Measurements from ENCODE around the gene CACNA2D1.

Gene CACNA2D1

GRCh38 chr7:82036146-82036886 is 407.3 kb downstream of the CACNA2D1 start:
- no peak for DNase-seq (ENCODE audit: low read depth)
- TF ChIP-seq, protein P1, sequence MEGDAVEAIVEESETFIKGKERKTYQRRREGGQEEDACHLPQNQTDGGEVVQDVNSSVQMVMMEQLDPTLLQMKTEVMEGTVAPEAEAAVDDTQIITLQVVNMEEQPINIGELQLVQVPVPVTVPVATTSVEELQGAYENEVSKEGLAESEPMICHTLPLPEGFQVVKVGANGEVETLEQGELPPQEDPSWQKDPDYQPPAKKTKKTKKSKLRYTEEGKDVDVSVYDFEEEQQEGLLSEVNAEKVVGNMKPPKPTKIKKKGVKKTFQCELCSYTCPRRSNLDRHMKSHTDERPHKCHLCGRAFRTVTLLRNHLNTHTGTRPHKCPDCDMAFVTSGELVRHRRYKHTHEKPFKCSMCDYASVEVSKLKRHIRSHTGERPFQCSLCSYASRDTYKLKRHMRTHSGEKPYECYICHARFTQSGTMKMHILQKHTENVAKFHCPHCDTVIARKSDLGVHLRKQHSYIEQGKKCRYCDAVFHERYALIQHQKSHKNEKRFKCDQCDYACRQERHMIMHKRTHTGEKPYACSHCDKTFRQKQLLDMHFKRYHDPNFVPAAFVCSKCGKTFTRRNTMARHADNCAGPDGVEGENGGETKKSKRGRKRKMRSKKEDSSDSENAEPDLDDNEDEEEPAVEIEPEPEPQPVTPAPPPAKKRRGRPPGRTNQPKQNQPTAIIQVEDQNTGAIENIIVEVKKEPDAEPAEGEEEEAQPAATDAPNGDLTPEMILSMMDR (conservative IDR thresholded peaks at IDR 0.05; ENCODE audit: low read depth, low read length), result no peak
- H3K4me3 ChIP-seq (ENCODE audit: low read length), result no peak overlapping the region

DNA sequence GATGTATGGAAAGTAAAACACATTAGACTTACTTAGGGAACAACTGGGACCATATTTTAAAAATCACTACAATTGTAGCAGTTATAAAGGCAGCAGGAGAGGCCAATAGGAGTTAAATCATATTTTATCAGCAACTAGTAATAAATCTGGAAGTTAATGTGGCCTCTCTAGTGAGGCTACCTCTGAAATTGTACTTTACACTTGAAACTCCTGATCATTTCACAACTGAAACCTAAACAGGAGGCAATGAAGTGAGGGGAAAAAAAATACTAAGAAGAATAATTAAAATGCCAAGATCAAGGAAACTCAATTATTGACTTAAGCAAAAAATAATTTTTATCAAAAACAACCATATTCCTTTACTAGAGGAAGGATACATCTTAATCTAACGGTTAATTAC is 408.1 kb downstream of the CACNA2D1 start:
- H3K4me3 ChIP-seq (ENCODE audit: low read length), result no peak overlapping the region
- no peak for DNase-seq (ENCODE audit: low read depth)
- TF ChIP-seq, protein P1 (conservative IDR thresholded peaks at IDR 0.05; ENCODE audit: low read depth, low read length), result no peak

DNA sequence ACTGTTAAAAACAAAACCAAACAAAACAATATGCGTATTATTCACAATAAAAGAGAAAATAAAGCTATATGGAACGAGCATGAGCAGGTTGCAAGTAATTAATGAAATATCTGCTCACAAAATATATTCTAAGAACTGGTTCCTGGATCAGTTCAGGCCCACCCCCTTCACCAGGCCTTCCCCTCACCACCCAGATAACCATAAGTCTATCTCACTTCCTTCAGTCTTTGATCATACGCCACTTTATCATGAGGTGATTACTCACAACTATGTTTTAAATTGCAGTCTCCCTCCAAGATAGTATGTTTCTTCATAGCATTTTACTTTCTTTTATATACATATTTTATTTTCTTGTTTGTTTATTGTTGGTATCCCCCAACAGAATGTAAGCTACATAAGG is 410.7 kb downstream of the CACNA2D1 start:
- no peak overlapping the region for H3K4me3 ChIP-seq (ENCODE audit: low read length)
- no peak for DNase-seq (ENCODE audit: low read depth)
- TF ChIP-seq, protein P1 (conservative IDR thresholded peaks at IDR 0.05; ENCODE audit: low read depth, low read length), result no peak

DNA sequence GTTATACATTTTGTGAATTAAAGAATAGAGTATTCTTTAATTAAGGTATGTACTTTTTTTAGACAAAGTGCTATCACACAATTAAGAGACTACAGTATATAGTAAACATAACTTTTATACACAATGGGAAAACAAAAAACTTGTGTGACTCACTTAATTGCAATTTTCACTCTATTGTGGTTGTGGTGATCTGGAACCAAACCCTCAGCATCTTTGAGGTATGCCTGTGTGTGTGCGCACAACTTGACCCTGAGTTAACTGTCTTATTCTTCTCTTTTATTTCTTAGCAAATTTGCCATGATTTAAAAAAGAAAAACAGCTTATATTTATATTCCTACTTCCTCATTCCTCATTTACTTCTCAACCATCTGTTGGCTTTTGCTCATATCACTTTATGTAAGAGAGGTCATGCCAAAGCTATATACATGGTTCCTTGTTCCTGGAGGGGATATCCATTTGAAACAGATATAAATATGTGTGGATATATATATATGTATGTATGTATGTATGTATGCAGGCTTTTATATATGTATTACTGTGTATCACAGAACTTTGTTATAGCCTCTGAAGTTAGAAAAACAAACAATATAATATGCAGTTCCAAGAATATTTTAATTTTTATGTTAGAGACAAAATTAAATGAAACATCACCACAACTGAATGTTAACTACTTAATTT is 414.2 kb downstream of the CACNA2D1 start:
- TF ChIP-seq, protein P1 (conservative IDR thresholded peaks at IDR 0.05; ENCODE audit: low read depth, low read length), result no peak
- no peak overlapping the region for H3K4me3 ChIP-seq (ENCODE audit: low read length)
- no peak for DNase-seq (ENCODE audit: low read depth)

- TF ChIP-seq, protein P1 (conservative IDR thresholded peaks at IDR 0.05; ENCODE audit: low read depth, low read length), result no peak
- DNase-seq (ENCODE audit: low read depth), result no peak
- no peak overlapping the region for H3K4me3 ChIP-seq (ENCODE audit: low read length)
These were observed 415.5 kb downstream of the CACNA2D1 start for GRCh38 chr7:82028097-82028496.

DNA sequence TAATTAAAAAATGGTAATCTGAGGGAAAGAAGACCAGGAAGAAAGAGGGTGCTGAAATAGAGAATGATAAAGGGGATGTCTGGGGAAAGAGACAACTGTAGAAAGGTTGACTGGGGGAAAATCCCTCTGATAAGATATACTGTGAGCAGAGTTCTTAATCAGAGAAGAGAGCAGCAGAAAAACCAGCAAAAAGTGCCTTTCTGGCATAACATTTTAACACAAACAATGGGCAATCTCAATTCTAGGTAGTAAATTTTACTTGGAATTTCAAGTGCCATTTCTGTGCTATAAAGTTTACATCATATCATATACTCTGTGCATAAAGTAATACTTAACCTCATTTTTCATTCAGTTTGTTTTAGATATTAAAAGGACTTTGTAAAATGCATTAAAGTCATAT is 421.9 kb downstream of the CACNA2D1 start:
- TF ChIP-seq, protein P1 (conservative IDR thresholded peaks at IDR 0.05; ENCODE audit: low read depth, low read length), result no peak
- no peak overlapping the region for H3K4me3 ChIP-seq (ENCODE audit: low read length)
- DNase-seq (ENCODE audit: low read depth), result no peak

- no peak for DNase-seq (ENCODE audit: low read depth)
- TF ChIP-seq, protein P1 (conservative IDR thresholded peaks at IDR 0.05; ENCODE audit: low read depth, low read length), result no peak
- no peak overlapping the region for H3K4me3 ChIP-seq (ENCODE audit: low read length)
These were observed 422.5 kb downstream of the CACNA2D1 start for GRCh38 chr7:82021036-82021435.
